Brain pericyte (primary cell): ENCODE data around the gene PSMG2.
"Not testable (repeated sequence)": the region's sequence is repeated elsewhere in the genome, so short reads cannot be mapped to it uniquely, and the experiment has no call there.

Source experiments
- DNase-seq: peaks from one replicate; pipeline ENCODE4 v3.0.0-alpha.2; 2012; ENCODE audit warnings: low read depth, low spot score

Gene PSMG2

GRCh38 chr18:12758566-12758965, 55.7 kb downstream of the PSMG2 start:
- not testable (repeated sequence) for DNase-seq

DNA sequence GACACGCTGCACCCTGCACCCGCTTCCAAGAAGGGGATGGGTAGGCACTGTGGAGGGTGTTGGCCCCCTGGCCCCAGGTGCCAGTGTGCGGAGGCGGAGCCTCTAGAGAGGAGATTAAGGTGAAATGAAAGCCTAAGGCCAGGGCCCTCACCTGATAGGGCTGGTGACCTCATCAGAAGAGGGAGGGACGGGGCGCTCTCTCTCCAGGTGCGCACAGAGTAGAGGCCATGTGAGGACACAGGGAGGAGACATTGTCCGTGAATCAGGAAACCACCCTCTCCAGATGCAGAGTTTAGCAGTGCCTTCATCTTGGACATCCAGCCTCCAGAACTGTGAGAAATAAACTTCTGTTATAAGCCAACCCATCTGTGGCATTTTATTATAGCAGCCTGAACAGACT, 62.3 kb downstream of the PSMG2 start:
- DNase-seq = no peak

DNA sequence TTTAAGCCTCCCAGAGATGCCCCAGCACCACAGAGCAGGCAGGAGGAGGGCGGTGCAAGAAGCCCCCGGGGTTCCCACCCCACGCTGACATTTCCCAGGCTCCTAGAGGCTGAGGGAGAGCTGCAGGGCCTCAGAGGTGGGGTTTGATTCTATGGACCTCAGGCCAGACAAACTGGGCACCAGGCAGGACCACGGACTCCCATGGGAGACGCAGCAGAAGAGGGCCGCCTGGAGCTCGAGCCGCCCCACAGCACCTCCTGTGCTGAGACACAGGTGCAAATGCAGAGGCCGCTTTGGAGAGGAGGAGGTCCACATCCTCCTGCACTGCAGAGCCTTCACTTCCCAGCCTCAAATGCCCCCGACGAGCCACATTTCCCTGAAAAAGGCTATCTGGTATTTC, 62.7 kb downstream of the PSMG2 start:
- no peak for DNase-seq

- no peak for DNase-seq
Observed at GRCh38 chr18:12766986-12767433, 64.2 kb downstream of the PSMG2 start.

GRCh38 chr18:12767580-12768155, 64.8 kb downstream of the PSMG2 start:
- no peak for DNase-seq

GRCh38 chr18:12768625-12769024, 65.8 kb downstream of the PSMG2 start:
- DNase-seq = no peak

DNA sequence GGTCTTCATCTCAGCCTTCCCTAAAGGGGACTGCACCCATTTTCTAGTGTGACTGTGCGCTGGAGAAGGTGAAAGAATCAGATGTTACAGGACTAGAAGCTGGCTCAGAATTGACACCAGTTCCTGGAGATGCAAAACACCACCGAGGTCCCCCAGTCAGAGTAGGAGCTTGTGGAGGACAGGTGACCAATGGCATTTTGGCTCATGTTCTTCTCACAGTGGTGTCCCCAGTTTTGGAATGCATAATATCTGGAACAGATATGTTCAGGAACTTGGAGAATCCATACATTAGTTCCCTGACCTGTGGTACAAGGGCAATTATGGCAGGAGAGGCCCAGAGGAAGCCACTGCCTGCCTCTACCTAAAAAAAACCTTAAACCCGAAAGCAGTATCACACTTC, 66.3 kb downstream of the PSMG2 start:
- DNase-seq = no peak

GRCh38 chr18:12769644-12770440, 67.0 kb downstream of the PSMG2 start:
- DNase-seq = peak; percentile 16

- DNase-seq = no peak
Observed at GRCh38 chr18:12770469-12771219, 67.8 kb downstream of the PSMG2 start.

- DNase-seq = no peak
Observed at GRCh38 chr18:12772111-12772510, 69.3 kb downstream of the PSMG2 start.

GRCh38 chr18:12773369-12773768, 70.5 kb downstream of the PSMG2 start:
- no peak for DNase-seq

DNA sequence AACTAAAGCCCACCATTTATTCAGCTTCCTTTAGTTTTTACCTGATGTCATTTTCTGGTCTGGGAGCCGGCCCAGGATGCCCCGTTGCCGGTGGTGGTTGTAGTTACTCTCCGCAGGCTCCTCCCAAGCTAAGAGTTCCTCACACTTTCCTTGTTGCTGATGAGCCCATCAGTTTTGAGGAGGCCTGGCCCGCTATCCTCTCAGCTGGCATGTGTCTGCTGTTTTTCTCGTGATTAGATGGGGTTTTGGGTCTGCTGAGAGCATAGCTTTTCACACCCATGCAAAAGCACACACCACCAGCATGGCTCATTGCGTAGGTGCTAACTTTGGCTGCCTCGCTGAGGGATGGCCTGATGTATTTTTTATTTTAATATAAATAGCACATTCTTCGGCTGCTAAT, 72.1 kb downstream of the PSMG2 start:
- DNase-seq = no peak
